CD14-positive monocyte (primary cell): ENCODE results near the gene TDP2. TPM values are rescaled to one million over a fixed set of nuclear protein-coding genes. Genes with fewer than 3 reads are reported as not detected.

ENCODE experiments used
- DNase-seq, 3 donors: peaks; one replicate each; pipeline ENCODE4 v3.0.0-alpha.2; 2011 to 2022
- H2AFZ ChIP-seq: 2 replicates; pipeline ENCODE4 v1.6.0; 2012; ENCODE audit warnings: mild to moderate bottlenecking, low read depth, low read length, inconsistent platforms; ENCODE audit not compliant: insufficient read depth, poor library complexity, severe bottlenecking
- H3K27ac ChIP-seq, 2 donors: 1 replicate in 1 of 2; 2 replicates in 1 of 2; pipeline ENCODE4 v1.5.1; 2012 to 2013; ENCODE audit warnings: low read length in 2 of 2, control low read depth in 1 of 2, inconsistent platforms in 1 of 2, low read depth in 1 of 2, mild to moderate bottlenecking in 1 of 2
- H3K27me3 ChIP-seq, 2 donors: one replicate each; pipeline versions ENCODE4 v1.6.0 to v1.6.1; 2011 to 2013; ENCODE audit warnings: low read length in 2 of 2; ENCODE audit not compliant: control insufficient read depth in 2 of 2, insufficient read depth in 2 of 2
- H3K36me3 ChIP-seq, 2 donors: replicated peaks in 1 of 2; 1 replicate in 1 of 2; 2 replicates in 1 of 2; pipeline versions ENCODE4 v1.5.1 to v1.6.1; 2012 to 2013; ENCODE audit warnings: low read length in 2 of 2, control low read depth in 1 of 2, inconsistent platforms in 1 of 2, mild to moderate bottlenecking in 1 of 2; ENCODE audit not compliant: insufficient read depth in 2 of 2, control insufficient read depth in 1 of 2
- H3K4me1 ChIP-seq, 2 donors: 1 replicate in 1 of 2; 2 replicates in 1 of 2; pipeline versions ENCODE4 v1.5.1 to v1.6.1; 2012 to 2013; ENCODE audit warnings: low read length in 2 of 2, control low read depth in 1 of 2, inconsistent platforms in 1 of 2, mild to moderate bottlenecking in 1 of 2, moderate library complexity in 1 of 2; ENCODE audit not compliant: insufficient read depth in 2 of 2, control insufficient read depth in 1 of 2
- H3K4me2 ChIP-seq: replicated peaks from 2 replicates; pipeline ENCODE3; 2012; ENCODE audit warnings: low read length, moderate library complexity, mild to moderate bottlenecking; ENCODE audit not compliant: poor library complexity, severe bottlenecking; ENCODE audit errors: extremely low read depth
- H3K4me3 ChIP-seq, 3 experiments: fragments of 200-600 bp in 1 of 3; sonication (generic) in 1 of 3; replicated peaks in 1 of 3; 1 replicate in 2 of 3; 2 replicates in 1 of 3; pipeline ENCODE4 v1.5.1; 2011 to 2013; ENCODE audit warnings: low read length in 3 of 3, mild to moderate bottlenecking in 3 of 3, control low read depth in 2 of 3, low read depth in 2 of 3, inconsistent platforms in 1 of 3, moderate library complexity in 1 of 3
- H3K79me2 ChIP-seq: 2 replicates; pipeline ENCODE4 v1.6.0; 2012; ENCODE audit warnings: mild to moderate bottlenecking, control low read depth, inconsistent platforms, low read length, moderate library complexity; ENCODE audit not compliant: insufficient read depth
- H3K9ac ChIP-seq: 2 replicates; pipeline ENCODE4 v1.6.0; 2017; ENCODE audit warnings: low read length, mild to moderate bottlenecking; ENCODE audit not compliant: insufficient read depth, poor library complexity, severe bottlenecking
- H3K9me3 ChIP-seq, 2 donors: replicated peaks in 1 of 2; 1 replicate in 1 of 2; 2 replicates in 1 of 2; pipeline versions ENCODE4 v1.5.1 to v1.6.1; 2012 to 2013; ENCODE audit warnings: low read length in 2 of 2, control low read depth in 1 of 2; ENCODE audit not compliant: control insufficient read depth in 1 of 2, insufficient read depth in 1 of 2
- H4K20me1 ChIP-seq: 2 replicates; pipeline ENCODE4 v1.6.0; 2012; ENCODE audit warnings: mild to moderate bottlenecking, low read length, control low read depth, moderate library complexity; ENCODE audit not compliant: insufficient read depth
- H3K27ac Mint-ChIP-seq, 7 donors: one replicate each; pipeline ENCODE4 v1.8.0; 2020; ENCODE audit warnings: mild to moderate bottlenecking in 7 of 7, mixed read lengths in 7 of 7, moderate library complexity in 6 of 7, inconsistent platforms in 2 of 7
- H3K27me3 Mint-ChIP-seq, 3 donors: one replicate each; pipeline ENCODE4 v1.8.0; 2021 to 2022; ENCODE audit warnings: low read depth in 3 of 3, mild to moderate bottlenecking in 3 of 3, mixed read lengths in 3 of 3, moderate library complexity in 3 of 3, inconsistent platforms in 1 of 3
- H3K36me3 Mint-ChIP-seq, 2 donors: one replicate each; pipeline ENCODE4 v1.8.0; 2020; ENCODE audit warnings: mixed read lengths in 2 of 2, inconsistent platforms in 1 of 2, mild to moderate bottlenecking in 1 of 2
- H3K4me1 Mint-ChIP-seq: one replicate; pipeline ENCODE4 v1.8.0; 2020; ENCODE audit warnings: mild to moderate bottlenecking, mixed read lengths
- H3K4me3 Mint-ChIP-seq, 2 donors: one replicate each; pipeline ENCODE4 v1.8.0; 2020; ENCODE audit warnings: mild to moderate bottlenecking in 2 of 2, mixed read lengths in 2 of 2, moderate library complexity in 1 of 2
- H3K9me3 Mint-ChIP-seq, 7 donors: one replicate each; pipeline ENCODE4 v1.8.0; 2020 to 2022; ENCODE audit warnings: mixed read lengths in 7 of 7, mild to moderate bottlenecking in 6 of 7, moderate library complexity in 6 of 7, inconsistent platforms in 2 of 7
- CTCF ChIP-seq: fragments of 200-600 bp; IDR thresholded peaks from one replicate; pipeline ENCODE4 v1.8.0; 2022; ENCODE audit warnings: antibody characterized with exemption, mild to moderate bottlenecking
- WGBS: methylation state at CpG from one replicate; pipeline ENCODE4 v1.1.5; 2013; ENCODE audit warnings: missing lambda C conversion rate; ENCODE audit not compliant: insufficient coverage; 5-methylcytosine and 5-hydroxymethylcytosine counted together
- intact Hi-C, 2 donors: fragments of 100-400 bp; cut with micrococcal nuclease; formaldehyde crosslinking; loops; one replicate each; pipeline versions ENCODE4 v1.15.0 to v1.15.1; 2023
- polyA plus RNA-seq, 3 donors: library from polyadenylated mRNA; depleted of rRNA in 1 of 3; unstranded in 2 of 3; stranded (reverse) in 1 of 3; fragments of 300-500 nt in 2 of 3; fragments of >200 nt in 1 of 3; fragmentation: Illumina TruSeq in 2 of 3; gene quantifications; 1 replicate in 2 of 3; 2 replicates in 1 of 3; pipeline ENCODE4 v1.2.3, GENCODE V29; 2012 to 2021

TDP2 gene
- polyA plus RNA-seq, 3 donors: 21.0 to 24.2 (median 21.8) TPM

DNA sequence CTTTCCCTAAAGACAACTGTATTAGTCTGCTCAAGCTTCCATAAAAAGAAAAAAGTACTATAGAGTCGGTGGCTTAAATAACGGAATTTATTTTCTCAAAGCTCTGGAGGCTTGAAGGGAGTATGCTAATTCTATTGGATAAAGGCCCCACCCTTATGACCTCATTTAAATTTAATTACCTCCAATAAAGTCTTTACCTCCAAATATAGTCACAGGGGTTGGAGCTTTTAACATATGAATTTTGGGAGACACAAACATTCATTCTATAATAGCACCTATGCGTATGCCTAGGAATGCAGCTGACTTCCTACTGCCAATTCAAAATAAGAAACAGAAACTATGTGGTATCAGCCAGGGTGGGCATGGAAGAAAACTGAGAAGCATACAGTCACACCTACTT lies 46.1 kb downstream of the TDP2 start:
- no peaks in the 10 kb centered on the region for H3K4me1 Mint-ChIP-seq
- H3K36me3 Mint-ChIP-seq: no peaks in the 10 kb centered on the region
- H3K27me3 ChIP-seq: no peaks in the 10 kb centered on the region
- no peak overlapping the region for H3K4me3 ChIP-seq
- intact Hi-C loops: no loop called here
- H3K27me3 Mint-ChIP-seq: peaks cover under 1 to 5% (median 3%) of the 10 kb centered on the region in 3 donors
- H3K9ac ChIP-seq: no peak overlapping the region
- H2AFZ ChIP-seq: no peak overlapping the region
- TF ChIP-seq CTCF: no peak
- no peaks in the 10 kb centered on the region for H3K79me2 ChIP-seq
- H4K20me1 ChIP-seq: no peaks in the 10 kb centered on the region
- no peak overlapping the region for H3K4me3 Mint-ChIP-seq
- no peak overlapping the region for H3K4me2 ChIP-seq
- H3K27ac Mint-ChIP-seq: no peak overlapping the region
- peaks cover 0 to 2% (median 0%) of the 10 kb centered on the region in 7 donors for H3K9me3 Mint-ChIP-seq
- H3K36me3 ChIP-seq: no peaks in the 10 kb centered on the region
- H3K4me1 ChIP-seq: no peaks in the 10 kb centered on the region
- no peak for DNase-seq
- H3K9me3 ChIP-seq: no peaks in the 10 kb centered on the region
- no peak overlapping the region for H3K27ac ChIP-seq
- WGBS: no CpG with 5 or more reads among the region's 3 CpGs

DNA sequence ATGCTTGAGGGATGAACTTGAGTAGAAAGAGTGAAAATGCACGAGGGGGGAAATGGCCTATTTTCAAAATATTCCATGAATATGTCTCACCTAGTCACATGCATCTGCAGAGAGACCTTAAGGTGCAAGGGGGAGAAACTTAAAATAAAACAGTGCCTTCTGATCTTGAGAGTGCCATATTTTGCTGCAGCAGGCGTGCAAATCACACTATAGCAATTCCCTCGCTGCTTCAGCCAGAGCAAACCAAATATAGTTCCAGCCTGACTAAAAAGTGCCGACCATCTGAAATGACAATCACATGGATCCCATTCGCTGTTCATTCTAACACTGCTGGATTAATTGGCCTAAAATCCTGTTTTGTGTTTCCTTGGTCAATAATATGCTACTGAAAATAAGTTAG lies 47.0 kb downstream of the TDP2 start:
- Mint-ChIP-seq H3K27me3 (peaks cover 2 to 5% (median 3%) of the 10 kb centered on the region in 3 donors), H3K27ac (no peak overlapping the region), H3K4me1 (no peaks in the 10 kb centered on the region), H3K4me3 (no peak overlapping the region), H3K9me3 (peaks cover 0 to 2% (median 0%) of the 10 kb centered on the region in 7 donors), H3K36me3 (no peaks in the 10 kb centered on the region)
- Histone ChIP-seq H2AFZ (no peak overlapping the region), H3K36me3 (no peaks in the 10 kb centered on the region), H3K79me2 (no peaks in the 10 kb centered on the region), H3K4me1 (no peaks in the 10 kb centered on the region), H3K4me2 (no peak overlapping the region), H3K4me3 (no peak overlapping the region), H3K9ac (no peak overlapping the region), H3K27me3 (no peaks in the 10 kb centered on the region), H3K9me3 (no peaks in the 10 kb centered on the region), H3K27ac (no peak overlapping the region), H4K20me1 (no peaks in the 10 kb centered on the region)
- intact Hi-C loops: no loop called here
- no peak for TF ChIP-seq CTCF
- no peak for DNase-seq
- WGBS: 100% methylated on average over 2 of the region's 5 CpGs
